Measurements from ENCODE around the gene MEF2C. TPM values are rescaled to one million over a fixed set of nuclear protein-coding genes. Genes with fewer than 3 reads are reported as not detected.

MEF2C gene
- total RNA-seq, 1 experiment from 2014 or later = 13.0 TPM

DNA sequence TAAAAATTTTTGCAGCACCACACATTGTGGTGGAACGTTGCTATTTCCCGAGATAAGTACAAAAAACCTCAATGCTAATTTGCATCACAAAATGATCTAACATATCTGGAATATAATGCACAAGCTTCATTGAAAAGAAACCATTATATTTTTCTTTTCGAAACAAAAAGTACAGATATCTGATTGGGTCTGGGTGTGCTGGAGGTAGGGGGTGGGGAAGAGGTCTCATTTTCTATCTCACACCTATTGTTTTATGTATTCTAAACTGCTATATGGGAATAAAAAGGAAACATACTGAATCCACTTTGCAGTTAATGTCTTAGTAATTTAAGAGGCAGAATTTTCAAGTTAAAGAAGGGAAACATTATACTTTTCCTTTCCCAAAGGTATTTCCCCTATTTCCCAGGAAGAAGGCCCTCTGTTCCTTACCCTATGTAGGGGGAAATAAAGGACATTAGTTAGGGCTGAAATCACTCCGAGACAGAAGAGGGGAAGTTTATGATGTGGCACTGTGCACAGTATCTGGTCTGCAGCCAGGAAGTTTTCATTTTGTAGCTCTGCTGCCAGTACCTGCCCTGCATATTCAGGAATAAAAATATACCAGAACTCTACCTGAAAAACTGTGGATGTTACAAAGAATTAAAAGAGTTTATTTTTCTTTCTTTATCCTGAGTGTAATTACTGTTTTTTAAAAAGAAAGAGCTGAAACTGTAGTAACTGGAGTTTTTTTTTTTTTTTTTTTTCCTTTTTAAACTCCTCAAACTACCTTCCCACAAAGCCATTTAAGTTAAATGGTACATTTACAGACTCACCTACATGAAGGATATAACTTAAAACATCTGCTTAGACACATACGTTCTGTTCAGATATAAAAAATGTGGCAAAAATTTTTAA lies 7.4 kb downstream of the MEF2C start:
- ChIA-PET POLR2A (interaction anchor here (0.7 kb wide), 1 partner anchor 142 kb away, joined by 3 read pairs; no protein-coding TSS in a partner anchor), CTCF (no interaction called here), RAD21 (ENCODE audit: low non-redundant PET in 1 of 2, low total read pairs in 2 of 2, uncharacterized antibody in 2 of 2, unreplicated experiment in 2 of 2) (no interaction called here)
- Histone ChIP-seq H3K4me3 (replicated peaks in 1 of 2; ENCODE audit: low read depth in 1 of 2, low read length in 2 of 2) (no peak overlapping the region), H3K27ac (ENCODE audit: low read depth, low read length) (no peak overlapping the region), H3K4me1 (ENCODE audit: control insufficient read depth in 1 of 2, insufficient read depth in 2 of 2, low read length in 2 of 2) (peaks cover 16 to 22% of the 10 kb centered on the region in 2 experiments), H3K9me2 (ENCODE audit: insufficient read depth) (no peaks in the 10 kb centered on the region), H4K20me1 (ENCODE audit: insufficient read depth) (no peaks in the 10 kb centered on the region), H3K36me3 (ENCODE audit: control insufficient read depth in 1 of 2, insufficient read depth in 2 of 2, low read length in 2 of 2) (no peaks in the 10 kb centered on the region), H3K9ac (ENCODE audit: low read length) (no peak overlapping the region), H3K9me3 (ENCODE audit: control insufficient read depth in 1 of 2, insufficient read depth in 1 of 2, low read depth in 1 of 2, low read length in 2 of 2) (no peaks in the 10 kb centered on the region), H3K27me3 (ENCODE audit: insufficient read depth, low read length) (no peaks in the 10 kb centered on the region), H3K79me2 (ENCODE audit: insufficient read depth, low read length) (no peaks in the 10 kb centered on the region; the same call in 1 of the 2 replicates), H3K4me2 (ENCODE audit: low read length) (no peak overlapping the region), H2AFZ (ENCODE audit: low read depth, low read length, poor library complexity, severe bottlenecking) (no peak overlapping the region)
- TF ChIP-seq JUND (IDR thresholded peaks at IDR 0.05) (no peak), CEBPB (IDR thresholded peaks at IDR 0.05; ENCODE audit: low read depth) (no peak), YY1 (IDR thresholded peaks at IDR 0.05; ENCODE audit: extremely low read depth, insufficient replicate concordance, low read depth, low read length) (no peak), SIN3A (IDR thresholded peaks at IDR 0.05; ENCODE audit: low read depth) (no peak), POLR2A (IDR thresholded peaks at IDR 0.05; ENCODE audit: borderline replicate concordance, extremely low read depth, insufficient read depth, insufficient read length) (no peak), SRF (IDR thresholded peaks at IDR 0.05; ENCODE audit: low read depth) (no peak), TCF7L2 (IDR thresholded peaks at IDR 0.05; ENCODE audit: borderline replicate concordance, extremely low read depth, insufficient read depth, insufficient read length) (no peak), SP1 (IDR thresholded peaks at IDR 0.05; ENCODE audit: low read depth) (no peak), FOSL1 (IDR thresholded peaks at IDR 0.05; ENCODE audit: low read depth) (no peak), EGR1 (IDR thresholded peaks at IDR 0.05; ENCODE audit: low read depth) (no peak), POLR2AphosphoS5 (IDR thresholded peaks at IDR 0.05; ENCODE audit: low read depth, low read length) (no peak), CBX3 (IDR thresholded peaks at IDR 0.05; ENCODE audit: low read depth) (no peak), RAD21 (IDR thresholded peaks at IDR 0.05; ENCODE audit: low read depth) (no peak), EZH2 (IDR thresholded peaks at IDR 0.05) (no peak)
- TF ChIP-seq, protein P1, sequence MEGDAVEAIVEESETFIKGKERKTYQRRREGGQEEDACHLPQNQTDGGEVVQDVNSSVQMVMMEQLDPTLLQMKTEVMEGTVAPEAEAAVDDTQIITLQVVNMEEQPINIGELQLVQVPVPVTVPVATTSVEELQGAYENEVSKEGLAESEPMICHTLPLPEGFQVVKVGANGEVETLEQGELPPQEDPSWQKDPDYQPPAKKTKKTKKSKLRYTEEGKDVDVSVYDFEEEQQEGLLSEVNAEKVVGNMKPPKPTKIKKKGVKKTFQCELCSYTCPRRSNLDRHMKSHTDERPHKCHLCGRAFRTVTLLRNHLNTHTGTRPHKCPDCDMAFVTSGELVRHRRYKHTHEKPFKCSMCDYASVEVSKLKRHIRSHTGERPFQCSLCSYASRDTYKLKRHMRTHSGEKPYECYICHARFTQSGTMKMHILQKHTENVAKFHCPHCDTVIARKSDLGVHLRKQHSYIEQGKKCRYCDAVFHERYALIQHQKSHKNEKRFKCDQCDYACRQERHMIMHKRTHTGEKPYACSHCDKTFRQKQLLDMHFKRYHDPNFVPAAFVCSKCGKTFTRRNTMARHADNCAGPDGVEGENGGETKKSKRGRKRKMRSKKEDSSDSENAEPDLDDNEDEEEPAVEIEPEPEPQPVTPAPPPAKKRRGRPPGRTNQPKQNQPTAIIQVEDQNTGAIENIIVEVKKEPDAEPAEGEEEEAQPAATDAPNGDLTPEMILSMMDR (IDR thresholded peaks at IDR 0.05 in 2 of 3, conservative IDR thresholded peaks at IDR 0.05 in 1 of 3; ENCODE audit: borderline replicate concordance in 1 of 3, insufficient read depth in 1 of 3, low read depth in 2 of 3, low read length in 2 of 3) = no peak
- TF ChIP-seq, protein P2, sequence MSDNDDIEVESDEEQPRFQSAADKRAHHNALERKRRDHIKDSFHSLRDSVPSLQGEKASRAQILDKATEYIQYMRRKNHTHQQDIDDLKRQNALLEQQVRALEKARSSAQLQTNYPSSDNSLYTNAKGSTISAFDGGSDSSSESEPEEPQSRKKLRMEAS (IDR thresholded peaks at IDR 0.05) = no peak
- TF ChIP-seq, protein P3, sequence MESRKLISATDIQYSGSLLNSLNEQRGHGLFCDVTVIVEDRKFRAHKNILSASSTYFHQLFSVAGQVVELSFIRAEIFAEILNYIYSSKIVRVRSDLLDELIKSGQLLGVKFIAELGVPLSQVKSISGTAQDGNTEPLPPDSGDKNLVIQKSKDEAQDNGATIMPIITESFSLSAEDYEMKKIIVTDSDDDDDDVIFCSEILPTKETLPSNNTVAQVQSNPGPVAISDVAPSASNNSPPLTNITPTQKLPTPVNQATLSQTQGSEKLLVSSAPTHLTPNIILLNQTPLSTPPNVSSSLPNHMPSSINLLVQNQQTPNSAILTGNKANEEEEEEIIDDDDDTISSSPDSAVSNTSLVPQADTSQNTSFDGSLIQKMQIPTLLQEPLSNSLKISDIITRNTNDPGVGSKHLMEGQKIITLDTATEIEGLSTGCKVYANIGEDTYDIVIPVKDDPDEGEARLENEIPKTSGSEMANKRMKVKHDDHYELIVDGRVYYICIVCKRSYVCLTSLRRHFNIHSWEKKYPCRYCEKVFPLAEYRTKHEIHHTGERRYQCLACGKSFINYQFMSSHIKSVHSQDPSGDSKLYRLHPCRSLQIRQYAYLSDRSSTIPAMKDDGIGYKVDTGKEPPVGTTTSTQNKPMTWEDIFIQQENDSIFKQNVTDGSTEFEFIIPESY (IDR thresholded peaks at IDR 0.05; ENCODE audit: extremely low read depth, insufficient replicate concordance, low read length) = no peak
- TF ChIP-seq, protein P4, sequence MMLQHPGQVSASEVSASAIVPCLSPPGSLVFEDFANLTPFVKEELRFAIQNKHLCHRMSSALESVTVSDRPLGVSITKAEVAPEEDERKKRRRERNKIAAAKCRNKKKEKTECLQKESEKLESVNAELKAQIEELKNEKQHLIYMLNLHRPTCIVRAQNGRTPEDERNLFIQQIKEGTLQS (IDR thresholded peaks at IDR 0.05) = no peak
- TF ChIP-seq, protein P5, sequence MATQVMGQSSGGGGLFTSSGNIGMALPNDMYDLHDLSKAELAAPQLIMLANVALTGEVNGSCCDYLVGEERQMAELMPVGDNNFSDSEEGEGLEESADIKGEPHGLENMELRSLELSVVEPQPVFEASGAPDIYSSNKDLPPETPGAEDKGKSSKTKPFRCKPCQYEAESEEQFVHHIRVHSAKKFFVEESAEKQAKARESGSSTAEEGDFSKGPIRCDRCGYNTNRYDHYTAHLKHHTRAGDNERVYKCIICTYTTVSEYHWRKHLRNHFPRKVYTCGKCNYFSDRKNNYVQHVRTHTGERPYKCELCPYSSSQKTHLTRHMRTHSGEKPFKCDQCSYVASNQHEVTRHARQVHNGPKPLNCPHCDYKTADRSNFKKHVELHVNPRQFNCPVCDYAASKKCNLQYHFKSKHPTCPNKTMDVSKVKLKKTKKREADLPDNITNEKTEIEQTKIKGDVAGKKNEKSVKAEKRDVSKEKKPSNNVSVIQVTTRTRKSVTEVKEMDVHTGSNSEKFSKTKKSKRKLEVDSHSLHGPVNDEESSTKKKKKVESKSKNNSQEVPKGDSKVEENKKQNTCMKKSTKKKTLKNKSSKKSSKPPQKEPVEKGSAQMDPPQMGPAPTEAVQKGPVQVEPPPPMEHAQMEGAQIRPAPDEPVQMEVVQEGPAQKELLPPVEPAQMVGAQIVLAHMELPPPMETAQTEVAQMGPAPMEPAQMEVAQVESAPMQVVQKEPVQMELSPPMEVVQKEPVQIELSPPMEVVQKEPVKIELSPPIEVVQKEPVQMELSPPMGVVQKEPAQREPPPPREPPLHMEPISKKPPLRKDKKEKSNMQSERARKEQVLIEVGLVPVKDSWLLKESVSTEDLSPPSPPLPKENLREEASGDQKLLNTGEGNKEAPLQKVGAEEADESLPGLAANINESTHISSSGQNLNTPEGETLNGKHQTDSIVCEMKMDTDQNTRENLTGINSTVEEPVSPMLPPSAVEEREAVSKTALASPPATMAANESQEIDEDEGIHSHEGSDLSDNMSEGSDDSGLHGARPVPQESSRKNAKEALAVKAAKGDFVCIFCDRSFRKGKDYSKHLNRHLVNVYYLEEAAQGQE (IDR thresholded peaks at IDR 0.05; ENCODE audit: low read depth) = no peak
- no TSS peak for BruUV-seq (replicated peaks)
- no peak for ATAC-seq
- no peak for DNase-seq (ENCODE audit: low read depth, low spot score)
- intact Hi-C loops (cut with micrococcal nuclease) = no loop called here
